WTC11 (cell line): ENCODE data around the gene ZFP64. TPM values are rescaled to one million over a fixed set of nuclear protein-coding genes. Genes with fewer than 3 reads are reported as not detected.

Experiments
- ATAC-seq: fragments of 200-7000 bp; cut with Tn5 transposase; 2 replicates; pipeline ENCODE4 v1.10.0; 2021; ENCODE audit warnings: mild to moderate bottlenecking, moderate library complexity
- CTCF ChIA-PET: fragments of 300-600 bp; sonication (Branson Sonifier 250); formaldehyde crosslinking; loops from one replicate; lab custom pipeline; 2021; ENCODE audit warnings: antibody characterized with exemption; lab: Charles Lee
- POLR2A ChIA-PET: fragments of 350-600 bp; sonication (Branson Sonifier 250); formaldehyde crosslinking; loops from one replicate; lab custom pipeline; 2021; ENCODE audit warnings: antibody characterized with exemption; lab: Charles Lee
- DNase-seq: peaks from one replicate; pipeline ENCODE4 v3.0.0; 2021; ENCODE audit warnings: low spot score
- H3K27ac Mint-ChIP-seq: 2 replicates; pipeline ENCODE4 v1.8.0; 2021; ENCODE audit warnings: mixed read lengths
- H3K27me3 Mint-ChIP-seq: 2 replicates; pipeline ENCODE4 v1.8.0; 2021; ENCODE audit warnings: low read depth, mild to moderate bottlenecking, moderate library complexity, mixed read lengths
- H3K36me3 Mint-ChIP-seq: 2 replicates; pipeline ENCODE4 v1.8.0; 2021; ENCODE audit warnings: mixed read lengths
- H3K4me1 Mint-ChIP-seq: 2 replicates; pipeline ENCODE4 v1.8.0; 2022; ENCODE audit warnings: mixed read lengths
- H3K4me3 Mint-ChIP-seq: 2 replicates; pipeline ENCODE4 v1.8.0; 2021; ENCODE audit warnings: mild to moderate bottlenecking, moderate library complexity, mixed read lengths
- H3K9me3 Mint-ChIP-seq: 2 replicates; pipeline ENCODE4 v1.8.0; 2021; ENCODE audit warnings: mixed read lengths
- CBFB ChIP-seq: sonication (generic); formaldehyde crosslinking; IDR thresholded peaks from 2 replicates; pipeline ENCODE4 v1.8.1; 2022; ENCODE audit warnings: mild to moderate bottlenecking, low read depth, missing genetic modification reagents
- EMX1 ChIP-seq: fragments of 250-450 bp; sonication (Bioruptor Pico); IDR thresholded peaks from 2 replicates; pipeline ENCODE4 v1.8.0; 2021; ENCODE audit warnings: mild to moderate bottlenecking
- GTF2I ChIP-seq: fragments of 250-450 bp; sonication (Bioruptor Pico); conservative IDR thresholded peaks from 2 replicates; pipeline ENCODE4 v1.4.0; 2021; ENCODE audit warnings: mild to moderate bottlenecking
- HMGA2 ChIP-seq: fragments of 250-450 bp; sonication (Bioruptor Pico); IDR thresholded peaks from 2 replicates; pipeline ENCODE4 v1.4.0; 2021; ENCODE audit warnings: mild to moderate bottlenecking, moderate library complexity
- MXD4 ChIP-seq: fragments of 250-450 bp; sonication (Bioruptor Pico); IDR thresholded peaks from 2 replicates; pipeline ENCODE4 v1.8.0; 2021; ENCODE audit warnings: mild to moderate bottlenecking, moderate library complexity, borderline replicate concordance
- NR1H2 ChIP-seq: sonication (generic); formaldehyde crosslinking; IDR thresholded peaks from 2 replicates; pipeline ENCODE4 v1.9.0; 2021; ENCODE audit warnings: mild to moderate bottlenecking, moderate library complexity, missing genetic modification reagents
- NR2C2 ChIP-seq: sonication (generic); formaldehyde crosslinking; IDR thresholded peaks from 2 replicates; pipeline ENCODE4 v1.8.0; 2022; ENCODE audit warnings: mild to moderate bottlenecking, missing genetic modification reagents
- RELA ChIP-seq: sonication (generic); formaldehyde crosslinking; IDR thresholded peaks from 2 replicates; pipeline ENCODE4 v1.8.1; 2022; ENCODE audit warnings: missing genetic modification reagents, mild to moderate bottlenecking, borderline replicate concordance
- TP53 ChIP-seq: sonication (generic); formaldehyde crosslinking; IDR thresholded peaks from 2 replicates; pipeline ENCODE4 v1.8.1; 2023; ENCODE audit warnings: mild to moderate bottlenecking, missing genetic modification reagents
- ZNF232 ChIP-seq: sonication (generic); formaldehyde crosslinking; IDR thresholded peaks from 2 replicates; pipeline ENCODE4 v1.8.0; 2022; ENCODE audit warnings: mild to moderate bottlenecking, missing genetic modification reagents
- ZNF671 ChIP-seq: fragments of 250-450 bp; sonication (Bioruptor Pico); IDR thresholded peaks from 2 replicates; pipeline ENCODE4 v1.8.0; 2021; ENCODE audit warnings: mild to moderate bottlenecking
- total RNA-seq: library from RNA; stranded (reverse); gene quantifications from 3 replicates; pipeline ENCODE4 v1.2.3, GENCODE V29; 2021
- TF ChIP-seq, protein P1 (sequence below): sonication (generic); formaldehyde crosslinking; IDR thresholded peaks from 2 replicates; pipeline ENCODE4 v1.8.1; 2023; ENCODE audit warnings: mild to moderate bottlenecking, missing genetic modification reagents, borderline replicate concordance
- TF ChIP-seq, protein P2 (sequence below): sonication (generic); formaldehyde crosslinking; IDR thresholded peaks from 2 replicates; pipeline ENCODE4 v1.8.0; 2022; ENCODE audit warnings: mild to moderate bottlenecking, missing genetic modification reagents
- TF ChIP-seq, protein P3 (sequence below): sonication (generic); formaldehyde crosslinking; IDR thresholded peaks from 2 replicates; pipeline ENCODE4 v1.8.1; 2022; ENCODE audit warnings: low read depth, mild to moderate bottlenecking, moderate library complexity, missing genetic modification reagents, borderline replicate concordance
- TF ChIP-seq, protein P4 (sequence below): sonication (generic); formaldehyde crosslinking; conservative IDR thresholded peaks from 2 replicates; pipeline ENCODE4 v1.8.1; 2023; ENCODE audit warnings: mild to moderate bottlenecking, low read depth, missing genetic modification reagents, moderate library complexity
- TF ChIP-seq, protein P5 (sequence below): sonication (generic); formaldehyde crosslinking; conservative IDR thresholded peaks from 2 replicates; pipeline ENCODE4 v1.8.1; 2022; ENCODE audit warnings: mild to moderate bottlenecking, missing genetic modification reagents

The ZFP64 gene
- total RNA-seq, 1 experiment from 2014 or later: 26.1 TPM

DNA sequence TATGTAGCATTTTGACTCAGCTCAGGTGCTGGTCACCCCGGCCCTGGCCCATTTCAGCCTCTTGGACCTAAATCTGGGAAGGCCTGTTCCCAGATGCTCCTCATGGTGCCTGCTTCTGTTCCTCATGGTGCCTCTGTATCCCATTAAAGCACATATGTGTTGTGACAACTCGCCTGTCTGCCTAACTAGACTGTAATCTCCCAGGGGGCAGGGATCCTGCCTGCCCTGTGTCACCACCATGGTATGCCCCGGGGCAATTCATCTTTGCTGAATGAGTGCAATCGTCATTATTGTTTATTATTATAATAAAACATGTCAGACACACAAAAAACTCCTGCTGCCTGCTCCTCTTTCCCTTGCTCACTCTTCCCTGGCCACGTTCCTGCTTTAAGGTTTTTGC lies 62.0 kb downstream of the ZFP64 start (continued):
- no peak for TF ChIP-seq RELA (CRISPR knock-in tag)

DNA sequence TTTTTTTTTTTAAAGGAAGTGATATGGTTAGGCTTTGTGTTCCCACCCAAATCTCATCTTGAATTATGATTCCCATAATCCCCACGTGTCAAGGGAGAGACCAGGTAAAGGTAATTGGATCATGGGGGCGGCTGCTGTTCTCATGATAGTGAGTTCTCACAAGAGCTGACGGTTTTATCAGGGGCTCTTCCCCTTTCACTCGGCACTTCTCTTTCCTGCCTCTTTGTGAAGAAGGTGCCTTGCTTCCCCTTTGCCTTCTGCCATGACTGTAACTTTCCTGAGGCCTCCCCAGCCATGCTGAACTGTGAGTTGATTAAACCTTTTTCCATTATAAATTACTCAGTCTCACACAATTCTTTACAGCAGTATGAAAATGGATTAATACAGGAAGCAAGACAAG lies 64.3 kb downstream of the ZFP64 start:
- TF ChIP-seq NR2C2 (CRISPR knock-in tag): no peak
- TF ChIP-seq ZNF232 (CRISPR knock-in tag): no peak
- ChIA-PET POLR2A (no interaction called here), CTCF (interaction anchor here (0.7 to 2.5 kb wide), 2 partner anchors 27 to 90 kb away, joined by 6 to 8 read pairs; no protein-coding TSS in a partner anchor)
- no peak overlapping the region for H3K27ac Mint-ChIP-seq
- DNase-seq (no peak), ATAC-seq (no peak)
- no peak overlapping the region for H3K4me3 Mint-ChIP-seq
- peaks cover 14% of the 10 kb centered on the region for H3K9me3 Mint-ChIP-seq
- no peaks in the 10 kb centered on the region for H3K4me1 Mint-ChIP-seq
- H3K27me3 Mint-ChIP-seq: peaks cover 2% of the 10 kb centered on the region; the same call in 1 of the 2 replicates
- peaks cover 9% of the 10 kb centered on the region; the same call in 1 of the 2 replicates for H3K36me3 Mint-ChIP-seq

DNA sequence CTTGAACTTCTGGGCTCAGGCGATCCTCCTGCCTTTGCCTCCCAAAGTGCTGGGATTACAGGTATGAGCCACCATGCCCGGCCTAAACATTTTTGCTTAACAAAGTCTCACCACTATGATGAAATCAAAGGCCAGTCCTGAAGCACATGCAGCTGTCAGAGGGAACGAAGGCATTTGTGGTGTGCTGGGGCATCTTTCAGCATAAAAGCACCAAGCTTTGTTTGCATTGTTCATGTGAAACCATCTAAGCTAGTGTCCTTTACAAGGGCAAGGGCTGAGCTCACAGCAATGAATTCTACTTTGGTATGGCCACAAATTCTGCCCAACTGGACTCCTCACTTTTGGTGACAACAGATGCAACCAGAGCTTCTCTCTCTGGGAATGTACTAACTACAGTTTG lies 66.8 kb downstream of the ZFP64 start:
- ATAC-seq (no peak), DNase-seq (no peak)
- H3K36me3 Mint-ChIP-seq: no peaks in the 10 kb centered on the region

DNA sequence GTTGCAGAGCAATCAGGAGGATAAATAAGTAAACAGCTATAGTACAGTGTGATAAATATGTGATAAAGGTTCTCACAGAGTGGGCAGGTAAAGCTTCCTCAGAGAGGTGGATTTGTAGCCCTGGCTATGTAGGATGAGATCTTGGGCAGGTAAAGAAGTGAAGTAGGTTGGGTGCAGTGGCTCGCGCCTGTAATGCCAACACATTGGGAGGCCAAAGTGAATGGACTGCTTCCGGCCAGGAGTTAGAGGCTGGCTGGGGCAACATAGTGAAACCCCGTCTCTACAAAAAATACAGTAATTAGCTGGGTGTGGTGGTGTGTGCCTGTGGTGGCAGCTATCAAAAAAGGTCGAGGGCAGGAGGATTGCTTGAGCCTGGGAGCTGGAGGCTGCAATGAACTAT lies 72.9 kb downstream of the ZFP64 start:
- TF ChIP-seq MXD4 (CRISPR knock-in tag): no peak
- no peak for TF ChIP-seq EMX1 (CRISPR knock-in tag)
- no peak for TF ChIP-seq HMGA2 (CRISPR knock-in tag)
- TF ChIP-seq, protein P1, sequence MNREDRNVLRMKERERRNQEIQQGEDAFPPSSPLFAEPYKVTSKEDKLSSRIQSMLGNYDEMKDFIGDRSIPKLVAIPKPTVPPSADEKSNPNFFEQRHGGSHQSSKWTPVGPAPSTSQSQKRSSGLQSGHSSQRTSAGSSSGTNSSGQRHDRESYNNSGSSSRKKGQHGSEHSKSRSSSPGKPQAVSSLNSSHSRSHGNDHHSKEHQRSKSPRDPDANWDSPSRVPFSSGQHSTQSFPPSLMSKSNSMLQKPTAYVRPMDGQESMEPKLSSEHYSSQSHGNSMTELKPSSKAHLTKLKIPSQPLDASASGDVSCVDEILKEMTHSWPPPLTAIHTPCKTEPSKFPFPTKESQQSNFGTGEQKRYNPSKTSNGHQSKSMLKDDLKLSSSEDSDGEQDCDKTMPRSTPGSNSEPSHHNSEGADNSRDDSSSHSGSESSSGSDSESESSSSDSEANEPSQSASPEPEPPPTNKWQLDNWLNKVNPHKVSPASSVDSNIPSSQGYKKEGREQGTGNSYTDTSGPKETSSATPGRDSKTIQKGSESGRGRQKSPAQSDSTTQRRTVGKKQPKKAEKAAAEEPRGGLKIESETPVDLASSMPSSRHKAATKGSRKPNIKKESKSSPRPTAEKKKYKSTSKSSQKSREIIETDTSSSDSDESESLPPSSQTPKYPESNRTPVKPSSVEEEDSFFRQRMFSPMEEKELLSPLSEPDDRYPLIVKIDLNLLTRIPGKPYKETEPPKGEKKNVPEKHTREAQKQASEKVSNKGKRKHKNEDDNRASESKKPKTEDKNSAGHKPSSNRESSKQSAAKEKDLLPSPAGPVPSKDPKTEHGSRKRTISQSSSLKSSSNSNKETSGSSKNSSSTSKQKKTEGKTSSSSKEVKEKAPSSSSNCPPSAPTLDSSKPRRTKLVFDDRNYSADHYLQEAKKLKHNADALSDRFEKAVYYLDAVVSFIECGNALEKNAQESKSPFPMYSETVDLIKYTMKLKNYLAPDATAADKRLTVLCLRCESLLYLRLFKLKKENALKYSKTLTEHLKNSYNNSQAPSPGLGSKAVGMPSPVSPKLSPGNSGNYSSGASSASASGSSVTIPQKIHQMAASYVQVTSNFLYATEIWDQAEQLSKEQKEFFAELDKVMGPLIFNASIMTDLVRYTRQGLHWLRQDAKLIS (CRISPR knock-in tag): no peak
- Mint-ChIP-seq H3K4me1 (no peaks in the 10 kb centered on the region), H3K27me3 (no peaks in the 10 kb centered on the region; the same call in 1 of the 2 replicates), H3K36me3 (0 out of 2 replicates have a peak, but pooled peaks cover 5% of the 10 kb centered on the region), H3K27ac (no peak overlapping the region), H3K9me3 (peaks cover 13% of the 10 kb centered on the region), H3K4me3 (no peak overlapping the region)
- CTCF ChIA-PET: interaction anchor here (0.6 to 2.7 kb wide), 3 partner anchors 10 to 1375 kb away, joined by 3 to 14 read pairs (median 4); no protein-coding TSS in a partner anchor
- no peak for DNase-seq
- POLR2A ChIA-PET: no interaction called here
- no peak for ATAC-seq

More for the DNA sequence above, 66.8 kb downstream of the ZFP64 start:
- TF ChIP-seq MXD4 (CRISPR knock-in tag) (no peak), GTF2I (CRISPR knock-in tag) (no peak), NR1H2 (CRISPR knock-in tag) (no peak), EMX1 (CRISPR knock-in tag) (no peak), CBFB (CRISPR knock-in tag) (no peak), RELA (CRISPR knock-in tag) (no peak), TP53 (CRISPR knock-in tag) (no peak), ZNF671 (no peak)
- TF ChIP-seq, protein P2, sequence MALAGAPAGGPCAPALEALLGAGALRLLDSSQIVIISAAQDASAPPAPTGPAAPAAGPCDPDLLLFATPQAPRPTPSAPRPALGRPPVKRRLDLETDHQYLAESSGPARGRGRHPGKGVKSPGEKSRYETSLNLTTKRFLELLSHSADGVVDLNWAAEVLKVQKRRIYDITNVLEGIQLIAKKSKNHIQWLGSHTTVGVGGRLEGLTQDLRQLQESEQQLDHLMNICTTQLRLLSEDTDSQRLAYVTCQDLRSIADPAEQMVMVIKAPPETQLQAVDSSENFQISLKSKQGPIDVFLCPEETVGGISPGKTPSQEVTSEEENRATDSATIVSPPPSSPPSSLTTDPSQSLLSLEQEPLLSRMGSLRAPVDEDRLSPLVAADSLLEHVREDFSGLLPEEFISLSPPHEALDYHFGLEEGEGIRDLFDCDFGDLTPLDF: no peak
- TF ChIP-seq, protein P3, sequence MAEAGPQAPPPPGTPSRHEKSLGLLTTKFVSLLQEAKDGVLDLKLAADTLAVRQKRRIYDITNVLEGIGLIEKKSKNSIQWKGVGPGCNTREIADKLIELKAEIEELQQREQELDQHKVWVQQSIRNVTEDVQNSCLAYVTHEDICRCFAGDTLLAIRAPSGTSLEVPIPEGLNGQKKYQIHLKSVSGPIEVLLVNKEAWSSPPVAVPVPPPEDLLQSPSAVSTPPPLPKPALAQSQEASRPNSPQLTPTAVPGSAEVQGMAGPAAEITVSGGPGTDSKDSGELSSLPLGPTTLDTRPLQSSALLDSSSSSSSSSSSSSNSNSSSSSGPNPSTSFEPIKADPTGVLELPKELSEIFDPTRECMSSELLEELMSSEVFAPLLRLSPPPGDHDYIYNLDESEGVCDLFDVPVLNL: no peak
- TF ChIP-seq, protein P4, sequence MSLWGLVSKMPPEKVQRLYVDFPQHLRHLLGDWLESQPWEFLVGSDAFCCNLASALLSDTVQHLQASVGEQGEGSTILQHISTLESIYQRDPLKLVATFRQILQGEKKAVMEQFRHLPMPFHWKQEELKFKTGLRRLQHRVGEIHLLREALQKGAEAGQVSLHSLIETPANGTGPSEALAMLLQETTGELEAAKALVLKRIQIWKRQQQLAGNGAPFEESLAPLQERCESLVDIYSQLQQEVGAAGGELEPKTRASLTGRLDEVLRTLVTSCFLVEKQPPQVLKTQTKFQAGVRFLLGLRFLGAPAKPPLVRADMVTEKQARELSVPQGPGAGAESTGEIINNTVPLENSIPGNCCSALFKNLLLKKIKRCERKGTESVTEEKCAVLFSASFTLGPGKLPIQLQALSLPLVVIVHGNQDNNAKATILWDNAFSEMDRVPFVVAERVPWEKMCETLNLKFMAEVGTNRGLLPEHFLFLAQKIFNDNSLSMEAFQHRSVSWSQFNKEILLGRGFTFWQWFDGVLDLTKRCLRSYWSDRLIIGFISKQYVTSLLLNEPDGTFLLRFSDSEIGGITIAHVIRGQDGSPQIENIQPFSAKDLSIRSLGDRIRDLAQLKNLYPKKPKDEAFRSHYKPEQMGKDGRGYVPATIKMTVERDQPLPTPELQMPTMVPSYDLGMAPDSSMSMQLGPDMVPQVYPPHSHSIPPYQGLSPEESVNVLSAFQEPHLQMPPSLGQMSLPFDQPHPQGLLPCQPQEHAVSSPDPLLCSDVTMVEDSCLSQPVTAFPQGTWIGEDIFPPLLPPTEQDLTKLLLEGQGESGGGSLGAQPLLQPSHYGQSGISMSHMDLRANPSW (CRISPR knock-in tag): no peak
- TF ChIP-seq, protein P5, sequence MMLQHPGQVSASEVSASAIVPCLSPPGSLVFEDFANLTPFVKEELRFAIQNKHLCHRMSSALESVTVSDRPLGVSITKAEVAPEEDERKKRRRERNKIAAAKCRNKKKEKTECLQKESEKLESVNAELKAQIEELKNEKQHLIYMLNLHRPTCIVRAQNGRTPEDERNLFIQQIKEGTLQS (CRISPR knock-in tag): no peak
- H3K4me1 Mint-ChIP-seq: no peaks in the 10 kb centered on the region
- CTCF ChIA-PET: interaction anchor here (1.2 kb wide), 1 partner anchor 20 kb away, joined by 5 read pairs; no protein-coding TSS in a partner anchor
- H3K27me3 Mint-ChIP-seq: no peaks in the 10 kb centered on the region; the same call in 1 of the 2 replicates
- peaks cover 7% of the 10 kb centered on the region for H3K9me3 Mint-ChIP-seq
- no peak overlapping the region for H3K27ac Mint-ChIP-seq
- POLR2A ChIA-PET: no interaction called here
- H3K4me3 Mint-ChIP-seq: no peak overlapping the region
